HG03060 (cell line): ENCODE data around the gene ZNF32.

Source experiments
- ATAC-seq: cut with Tn5 transposase; IDR thresholded peaks from one replicate; pipeline ENCODE4 v1.9.1; 2021; ENCODE audit warnings: low read depth, moderate number of reproducible peaks; ENCODE audit not compliant: unreplicated experiment

Gene ZNF32, protein sequence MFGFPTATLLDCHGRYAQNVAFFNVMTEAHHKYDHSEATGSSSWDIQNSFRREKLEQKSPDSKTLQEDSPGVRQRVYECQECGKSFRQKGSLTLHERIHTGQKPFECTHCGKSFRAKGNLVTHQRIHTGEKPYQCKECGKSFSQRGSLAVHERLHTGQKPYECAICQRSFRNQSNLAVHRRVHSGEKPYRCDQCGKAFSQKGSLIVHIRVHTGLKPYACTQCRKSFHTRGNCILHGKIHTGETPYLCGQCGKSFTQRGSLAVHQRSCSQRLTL

DNA sequence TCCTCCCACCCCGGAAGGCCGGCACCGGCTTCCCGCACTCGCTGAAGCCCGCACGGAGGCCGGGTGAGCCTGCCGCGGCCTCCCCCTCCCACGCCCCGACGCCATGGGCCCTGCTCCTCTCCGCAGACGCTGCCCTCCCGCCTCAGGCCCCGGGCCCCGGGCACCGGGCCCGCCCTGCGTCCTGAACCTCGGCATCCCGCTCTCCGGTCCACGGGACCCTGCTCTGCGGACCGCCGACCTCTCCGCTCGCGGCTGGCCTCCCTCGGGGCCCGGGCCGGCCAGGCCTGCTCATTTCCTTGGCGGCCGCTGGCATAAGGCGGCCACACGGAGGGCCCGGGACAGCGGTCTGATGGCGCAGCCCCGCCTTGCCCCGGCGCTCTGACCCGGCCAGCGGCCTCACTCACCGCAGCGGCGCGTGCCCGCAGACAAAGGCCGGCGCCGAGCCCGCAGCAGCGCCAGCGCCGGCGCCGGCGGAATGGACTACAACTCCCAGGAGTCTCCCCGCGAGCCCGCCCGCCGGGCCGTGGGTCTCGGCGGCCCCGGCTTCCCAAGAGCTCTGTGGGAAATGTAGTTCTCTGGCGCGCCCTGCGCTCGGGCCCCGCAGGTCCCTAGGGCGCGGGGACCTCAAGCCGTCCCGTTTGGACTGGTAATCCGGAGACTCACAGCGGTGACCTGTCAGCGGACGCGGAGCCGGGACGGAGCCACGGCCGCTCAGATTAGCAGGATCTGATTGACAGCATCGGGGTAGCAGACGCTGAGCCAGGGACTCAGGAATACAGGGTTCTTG, at the start of gene ZNF32:
Gene ZNF32 (minus strand): TSS at position 484 of the 787 bp plus-strand sequence. CDS start 2,748 bp downstream, outside the sequence.
- peak; percentile 89 for ATAC-seq

DNA sequence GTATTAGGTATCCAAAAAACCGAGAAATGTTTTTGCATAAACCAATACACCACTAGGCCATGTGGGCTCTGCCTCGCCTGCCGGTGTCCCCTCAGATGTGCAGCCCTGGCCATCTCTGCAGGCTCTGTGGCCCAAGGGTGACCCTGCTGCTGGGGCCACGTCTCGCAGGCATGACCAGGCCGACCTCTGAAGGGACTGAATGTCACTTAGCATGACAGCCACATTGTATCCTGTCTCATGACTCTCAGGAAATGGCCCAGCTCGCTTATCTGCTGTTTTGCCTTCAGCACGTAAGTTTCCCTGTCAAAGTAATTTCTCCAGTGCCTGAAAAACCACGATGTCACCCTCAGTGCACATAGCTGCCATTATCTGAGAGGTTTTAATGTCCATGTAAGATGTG, 49.5 kb upstream of the ZNF32 start:
- no peak for ATAC-seq

DNA sequence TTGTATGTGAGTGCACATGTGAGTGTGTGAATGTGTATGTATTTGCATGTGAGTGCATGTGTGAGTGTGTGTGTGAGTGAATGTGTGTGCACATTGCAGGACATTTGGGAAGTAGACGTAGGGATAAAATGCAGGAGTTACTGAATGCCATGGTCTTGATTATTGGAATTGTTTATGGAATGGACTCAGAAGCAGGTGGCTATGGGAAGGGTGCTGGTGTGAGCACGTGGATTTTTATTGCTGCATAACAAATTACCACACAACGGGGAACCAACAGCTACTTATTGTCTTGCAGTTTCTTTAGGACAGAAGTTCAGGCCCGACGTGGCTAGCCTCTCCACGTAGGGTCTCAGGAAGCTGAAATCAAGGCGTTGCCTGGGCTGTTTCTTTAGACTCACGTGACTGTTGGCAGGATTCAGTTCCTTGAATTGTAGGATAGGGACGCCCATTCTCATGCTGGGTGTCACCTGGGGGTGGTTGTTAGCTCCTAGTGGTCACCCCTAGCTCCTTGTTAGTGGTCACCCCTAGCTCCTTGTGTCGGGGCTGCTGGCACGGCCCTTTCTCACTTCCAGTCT, 48.3 kb upstream of the ZNF32 start:
- ATAC-seq, result no peak

DNA sequence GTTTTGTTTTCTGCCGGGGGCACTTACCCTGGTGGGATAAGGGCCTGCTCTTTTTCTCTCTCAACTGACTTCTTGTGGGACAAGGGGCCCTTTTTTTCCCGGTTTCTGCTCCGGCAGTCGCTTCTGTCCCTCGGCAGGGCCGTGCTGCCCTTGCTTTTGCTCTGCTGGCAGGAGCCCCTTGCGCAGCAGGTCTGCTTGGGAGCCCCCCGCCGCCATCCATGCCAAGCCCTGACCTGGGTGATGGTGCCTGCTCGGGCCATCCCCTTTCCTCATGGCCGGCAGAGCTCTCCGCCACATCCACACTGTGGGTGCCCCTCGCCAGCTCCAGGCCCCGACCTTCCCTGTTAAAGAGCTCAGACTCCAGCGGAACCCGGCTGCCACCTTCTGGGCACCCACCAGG, 47.0 kb upstream of the ZNF32 start:
- no peak for ATAC-seq

DNA sequence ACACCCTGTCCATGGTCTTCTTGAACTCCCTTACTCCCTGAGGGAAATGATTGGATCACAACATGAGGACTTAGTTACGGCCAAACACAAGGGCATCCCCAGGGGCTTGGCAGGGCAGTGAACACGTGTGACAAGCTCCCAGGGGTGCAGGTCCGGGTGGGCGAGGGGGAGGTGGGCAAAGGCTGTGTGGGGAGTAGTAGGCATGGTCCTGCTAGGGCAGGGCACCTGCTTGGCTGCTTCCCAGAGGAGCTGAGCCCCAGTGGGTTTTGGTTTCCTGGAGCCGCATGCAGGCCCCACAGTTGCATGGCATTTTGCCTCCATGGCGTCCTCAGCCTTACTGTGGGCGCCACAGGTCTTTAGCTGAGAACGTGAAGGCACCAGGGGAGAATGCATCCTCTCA, 46.6 kb upstream of the ZNF32 start:
- ATAC-seq, result no peak

DNA sequence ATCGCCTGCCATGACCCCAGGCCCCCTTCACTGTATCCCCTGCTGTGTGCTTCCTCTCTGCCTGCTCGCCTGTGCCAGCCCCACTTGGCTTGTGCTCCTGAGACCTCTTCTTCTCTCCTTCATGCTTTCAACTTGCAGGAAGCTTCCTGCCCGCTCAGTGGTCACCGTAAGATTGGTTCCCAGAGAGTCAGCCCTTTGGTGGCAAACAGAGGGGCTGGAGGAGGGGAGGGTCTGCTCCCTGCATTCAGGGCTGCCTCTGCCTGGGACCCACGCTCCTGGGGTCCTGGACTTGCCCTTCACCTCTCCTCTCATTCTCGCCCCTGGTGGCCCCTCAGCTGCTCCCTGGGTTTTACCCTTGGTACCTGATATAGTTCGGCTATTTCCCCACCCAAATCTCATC, 45.8 kb upstream of the ZNF32 start:
- ATAC-seq, result no peak

DNA sequence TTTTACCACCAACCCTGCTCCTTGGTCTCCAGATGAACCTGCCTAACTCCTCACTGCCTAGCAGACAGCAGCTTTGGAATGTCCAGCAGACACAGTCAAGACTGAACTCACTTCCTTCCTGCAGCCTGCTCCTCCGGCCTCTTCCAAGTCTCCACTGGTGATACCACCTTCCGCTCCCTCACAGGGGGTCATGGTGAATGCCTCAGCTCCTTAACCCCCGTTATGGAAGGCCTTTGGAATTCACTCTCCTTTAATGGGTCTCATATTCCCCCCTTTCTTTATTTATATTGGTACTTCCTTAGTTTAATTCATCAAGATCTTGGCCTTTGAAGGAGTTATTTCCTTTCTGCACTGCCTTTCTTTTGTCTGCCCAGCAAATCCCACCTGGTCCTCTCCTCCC, 44.9 kb upstream of the ZNF32 start:
- ATAC-seq, result no peak

DNA sequence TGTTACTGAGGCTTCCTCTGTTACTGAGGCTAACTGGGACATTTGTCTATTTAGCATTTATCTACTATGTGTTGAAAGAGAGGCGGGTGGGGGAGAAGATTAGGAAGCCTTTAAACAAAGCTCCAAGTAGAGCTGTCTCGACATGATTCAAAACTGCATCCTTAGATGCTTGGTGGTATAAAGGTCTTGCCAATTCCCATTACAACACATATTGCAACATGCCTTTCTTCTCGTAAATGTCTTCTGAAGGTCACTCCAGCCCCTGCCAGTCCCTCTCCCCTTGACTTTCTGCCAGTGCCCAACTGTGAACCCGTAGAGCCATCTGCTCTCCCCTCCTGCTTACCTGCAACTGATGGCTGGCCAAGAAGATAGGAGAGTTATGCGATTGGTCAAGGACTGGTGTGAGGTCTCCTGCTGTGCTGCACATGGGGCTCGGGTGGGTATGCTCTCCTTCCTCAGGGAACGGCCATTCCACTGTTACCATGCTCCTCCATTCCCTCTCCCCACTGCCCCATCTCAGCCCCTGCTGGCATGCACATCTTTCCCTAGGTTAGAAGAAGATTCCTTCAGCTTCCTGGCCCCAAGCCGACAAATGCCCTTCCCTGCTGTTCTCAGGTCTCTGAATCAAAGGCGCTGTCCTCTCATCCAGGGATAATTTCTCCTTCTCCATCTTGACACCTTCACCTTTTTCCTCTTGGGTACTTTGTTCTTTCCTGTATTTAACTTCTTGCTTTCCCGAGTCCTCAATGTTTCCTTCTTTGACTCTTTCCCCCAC, 43.6 kb upstream of the ZNF32 start:
- no peak for ATAC-seq

DNA sequence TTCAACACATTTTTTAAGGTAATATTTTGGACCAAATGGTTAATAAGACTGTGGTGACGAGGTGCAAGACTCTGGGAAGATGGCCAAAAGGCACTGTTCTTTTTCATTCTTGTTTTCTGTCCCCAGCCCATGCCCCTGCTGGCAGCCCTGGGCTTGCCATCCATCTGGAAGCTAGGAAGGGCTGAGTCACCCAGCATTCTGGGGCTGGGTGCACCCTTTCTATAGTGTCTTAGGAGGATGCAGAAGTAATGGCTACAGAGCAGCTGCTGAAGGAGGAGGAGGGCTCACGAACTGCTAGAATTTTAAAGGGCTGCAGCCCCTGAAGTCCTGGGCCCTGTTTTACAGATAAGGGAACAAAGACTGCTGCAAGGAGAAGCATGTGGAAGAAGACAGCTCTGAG, 42.8 kb upstream of the ZNF32 start:
- ATAC-seq, result no peak

DNA sequence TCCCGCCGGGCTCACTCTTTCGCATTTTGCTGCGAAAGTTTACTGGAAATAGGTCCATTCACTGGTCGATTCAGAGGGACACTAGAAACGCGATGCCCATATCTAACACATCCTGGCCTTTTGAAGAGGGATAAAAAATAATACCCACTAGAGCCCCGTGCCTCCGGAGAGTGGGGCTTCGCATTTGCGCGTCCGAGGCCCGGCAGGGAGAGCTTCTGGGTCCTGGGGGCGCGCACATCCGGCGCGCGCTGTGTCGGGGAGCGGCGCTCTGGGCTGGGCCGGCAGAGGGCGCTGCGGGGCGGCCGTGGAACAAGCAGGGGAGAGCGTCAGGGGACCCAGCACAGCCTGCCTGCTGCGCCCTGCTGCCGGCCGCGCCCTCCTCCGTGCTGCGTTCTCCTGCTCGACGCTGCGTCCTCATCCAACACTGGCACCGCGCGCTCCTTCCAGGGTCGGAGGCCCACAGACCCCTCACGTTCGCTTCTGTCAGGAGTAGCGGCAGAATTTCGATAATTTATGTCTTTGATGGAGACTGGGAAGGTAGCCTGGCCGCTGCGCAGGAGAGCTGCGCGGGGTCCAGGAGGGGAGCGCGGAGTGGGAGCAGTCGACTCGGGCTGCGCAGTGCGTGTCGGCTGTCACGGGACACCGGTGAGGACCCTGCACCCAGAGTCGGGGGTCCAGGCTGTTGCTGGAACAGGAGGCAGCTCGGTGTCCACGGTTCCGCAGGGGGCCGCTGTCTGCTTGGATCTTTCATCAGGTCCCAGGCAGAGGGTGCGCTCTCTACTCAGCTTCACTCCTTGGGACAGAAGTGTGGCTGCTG, 41.5 kb upstream of the ZNF32 start:
- ATAC-seq, result peak; percentile 82

DNA sequence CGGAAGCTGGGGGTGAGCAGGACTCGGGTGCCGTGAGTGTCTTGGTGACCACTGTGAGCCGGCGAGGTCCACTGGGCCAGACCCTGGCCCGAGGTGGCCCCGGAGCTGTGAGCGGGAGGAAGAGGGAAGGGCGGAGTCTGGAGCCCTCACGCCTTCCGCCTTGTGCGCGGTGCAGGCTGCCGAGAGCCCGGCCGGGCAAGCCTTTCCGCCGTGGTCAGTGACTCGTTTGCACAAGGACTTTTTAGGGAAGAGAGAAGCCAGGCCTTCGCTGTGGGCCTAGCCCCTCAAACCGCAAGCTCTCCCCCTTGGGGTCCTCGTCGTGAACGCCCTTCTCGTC, 40.9 kb upstream of the ZNF32 start:
- ATAC-seq, result peak; percentile 9

DNA sequence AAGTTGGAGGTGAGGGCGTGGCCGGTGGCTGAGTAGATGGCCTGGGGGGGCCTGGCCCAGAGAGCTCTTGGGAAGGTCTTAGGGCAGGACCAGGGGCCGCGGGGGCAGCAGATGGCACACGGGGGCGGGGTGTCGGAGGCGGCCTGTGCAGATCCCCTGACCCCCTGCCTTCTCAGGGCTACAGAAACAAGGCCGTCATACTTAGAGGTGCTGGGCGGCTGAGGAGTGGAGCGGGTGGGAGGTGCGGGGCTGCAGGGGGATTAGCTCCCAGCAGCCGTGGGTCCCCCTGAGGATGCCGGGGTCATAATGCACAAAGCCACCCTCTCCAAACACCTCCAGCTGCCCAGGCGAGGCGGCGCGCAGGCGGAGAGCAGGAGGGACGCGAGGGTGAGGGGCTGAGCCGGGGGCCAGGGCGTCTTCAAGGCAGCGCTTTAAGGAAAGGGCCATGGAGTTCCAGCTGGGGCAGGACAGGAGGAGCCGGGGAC, 40.4 kb upstream of the ZNF32 start:
- ATAC-seq, result no peak

DNA sequence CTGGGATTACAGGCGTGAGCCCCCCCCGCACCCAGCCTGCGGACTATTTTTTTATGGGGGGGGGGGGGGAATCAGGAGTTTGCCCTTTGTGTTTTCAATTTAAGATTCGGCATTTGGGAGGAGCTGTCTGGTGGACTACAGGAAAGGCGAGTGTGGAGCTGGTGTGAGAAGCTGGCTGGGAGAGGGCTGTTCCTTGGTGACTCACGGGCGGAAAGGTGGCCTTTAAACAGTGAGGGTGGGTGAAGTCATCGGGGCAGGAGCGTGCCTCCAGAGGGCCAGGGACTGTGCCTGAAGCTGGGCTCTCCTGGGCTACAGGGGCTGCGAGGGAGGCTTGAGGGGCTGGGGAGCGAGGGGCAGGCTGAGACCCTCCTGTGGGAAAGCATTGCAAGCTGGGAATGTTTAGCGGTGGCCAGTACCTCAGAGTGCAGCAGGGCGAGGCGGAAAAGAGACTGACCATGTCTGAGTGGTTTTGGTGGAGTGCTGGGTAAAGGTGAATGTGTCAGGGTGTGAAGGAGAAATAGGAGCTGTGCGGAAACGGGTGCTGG, 39.7 kb upstream of the ZNF32 start:
- no peak for ATAC-seq

DNA sequence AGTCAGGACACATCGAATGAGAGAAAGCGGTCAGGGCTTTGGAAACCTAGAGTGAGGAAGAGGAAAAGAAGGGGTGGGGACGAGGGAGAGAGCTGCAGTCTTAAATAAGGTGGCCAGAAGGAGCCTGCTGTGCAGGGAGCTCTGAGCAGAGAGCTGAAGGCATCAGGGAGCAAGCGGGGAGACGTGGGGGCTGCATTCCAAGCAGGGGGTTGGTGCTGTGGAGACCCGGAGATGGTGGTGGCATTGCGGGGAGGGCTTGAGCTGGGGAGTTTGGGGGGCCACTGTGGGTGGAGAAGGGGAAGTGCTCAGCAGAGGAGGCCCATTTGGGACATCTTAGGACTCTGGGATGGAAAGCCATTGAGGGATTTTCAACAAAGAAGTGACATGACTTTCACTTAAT, 38.7 kb upstream of the ZNF32 start:
- ATAC-seq, result no peak

DNA sequence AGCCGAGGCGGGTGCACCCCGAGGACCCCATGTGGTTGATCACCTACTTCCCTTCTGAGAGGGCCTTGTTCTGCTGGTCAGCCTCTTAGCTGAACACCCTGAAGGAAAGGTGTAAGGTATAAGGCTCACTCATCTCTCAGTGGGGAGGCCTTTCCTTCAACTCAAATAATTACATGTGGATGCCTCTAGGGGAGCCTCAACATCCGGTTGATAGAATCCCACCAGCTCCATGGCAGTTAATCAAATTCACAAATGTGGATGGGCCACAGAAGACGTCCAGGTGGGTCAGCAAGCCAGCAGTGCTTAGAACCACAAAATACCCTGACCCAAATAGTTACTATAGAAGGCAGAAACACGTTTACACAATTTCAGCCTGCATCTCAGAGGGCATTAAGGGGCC, 37.7 kb upstream of the ZNF32 start:
- ATAC-seq, result no peak

DNA sequence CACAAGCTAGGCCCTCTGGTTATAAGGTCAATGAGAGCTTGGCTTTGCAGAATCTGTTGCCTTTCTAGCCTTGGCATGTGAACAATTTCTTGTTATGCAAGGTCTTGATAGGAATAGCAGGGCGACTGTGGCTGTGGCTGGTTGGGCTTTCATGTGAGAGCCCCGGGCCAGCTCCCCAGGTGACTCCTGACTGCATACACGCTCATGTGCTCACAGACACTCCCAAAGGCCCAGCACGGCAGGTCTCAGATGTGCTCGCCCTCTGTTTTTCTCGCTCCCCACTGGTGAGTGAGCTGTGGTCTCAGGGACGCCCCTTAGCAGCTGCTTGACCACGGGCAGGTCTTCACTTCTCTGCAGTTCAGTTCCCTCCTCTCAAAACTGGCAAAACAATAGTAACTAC, 37.1 kb upstream of the ZNF32 start:
- no peak for ATAC-seq

DNA sequence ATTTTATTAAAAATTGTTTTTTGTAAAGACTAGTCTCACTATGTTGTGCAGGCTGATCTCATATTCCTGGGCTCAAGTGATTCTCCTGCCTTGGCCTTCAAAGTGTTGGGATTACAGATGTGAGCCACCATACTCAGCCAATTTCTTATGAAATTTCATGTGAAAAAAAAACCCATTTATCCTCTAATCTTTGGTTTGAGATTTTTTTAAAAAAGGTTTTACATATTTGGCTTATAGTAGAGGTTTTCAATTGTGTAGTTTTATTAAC, 35.5 kb upstream of the ZNF32 start:
- ATAC-seq, result no peak

DNA sequence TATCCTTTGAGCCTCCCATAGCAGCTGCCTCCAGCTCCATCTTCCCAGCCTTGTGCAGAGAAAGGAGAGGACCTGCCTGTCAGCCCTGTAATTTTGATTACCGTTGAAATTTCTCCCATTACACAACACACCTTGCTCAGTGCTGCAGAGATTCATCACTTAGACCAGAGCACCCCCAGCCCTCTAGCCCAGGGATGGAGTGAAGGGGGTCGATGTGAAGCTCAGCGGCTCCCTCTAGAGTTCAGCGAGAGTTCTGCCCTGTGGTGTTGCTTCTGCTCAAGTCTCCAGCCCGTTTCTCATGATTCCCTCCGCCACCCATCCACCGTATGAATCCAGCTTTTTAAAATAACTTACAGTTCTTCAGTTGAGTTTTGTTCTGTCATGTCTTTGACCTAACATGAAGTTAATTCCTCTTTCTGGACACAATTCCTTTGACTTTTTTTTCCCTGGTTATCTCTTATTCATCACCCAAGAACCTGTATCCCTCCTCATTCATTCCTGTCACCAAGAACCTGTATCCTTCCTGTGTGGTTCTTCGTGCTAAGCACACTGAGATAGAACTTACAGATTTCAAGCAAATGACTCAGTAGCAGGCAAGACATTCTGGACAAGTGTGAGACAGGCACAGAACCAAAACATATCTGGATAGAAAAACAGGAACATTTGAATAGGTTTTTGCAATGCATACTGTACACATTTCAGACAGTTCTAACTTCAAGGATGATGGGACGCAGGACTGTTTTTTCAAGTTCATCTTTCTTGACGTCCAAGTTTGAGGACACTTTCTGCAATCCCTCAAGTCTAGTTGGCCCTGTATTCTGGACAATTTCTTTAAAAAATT, 35.0 kb upstream of the ZNF32 start:
- ATAC-seq, result no peak

DNA sequence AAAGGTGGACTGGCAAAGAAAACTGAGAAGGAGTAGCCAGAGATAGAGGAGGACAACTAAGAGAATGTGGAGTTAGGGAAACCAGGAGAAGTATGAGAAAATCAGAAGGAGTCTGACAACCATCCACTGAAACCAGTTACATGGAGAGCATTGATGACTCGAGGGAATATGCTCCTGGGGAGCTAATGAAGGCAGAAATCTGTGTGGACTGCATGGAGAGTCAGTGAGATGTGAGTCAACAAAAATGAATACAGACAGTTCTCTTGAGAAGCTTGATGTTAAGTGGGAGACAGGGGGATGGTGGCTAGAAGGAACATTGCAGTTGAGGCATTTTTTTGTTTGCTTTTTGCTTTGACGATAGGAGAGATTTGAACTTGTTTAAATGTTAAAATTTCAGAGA, 34.3 kb upstream of the ZNF32 start:
- ATAC-seq, result no peak
